Astrocyte of the spinal cord (primary cell): ENCODE results near the gene KIAA1614.

Source experiments
- DNase-seq: peaks from one replicate; pipeline ENCODE4 v3.0.0; 2011; ENCODE audit warnings: low read depth, low spot score
- H3K4me3 ChIP-seq: 2 replicates; pipeline ENCODE4 v1.5.1; 2011; ENCODE audit warnings: low read depth, mild to moderate bottlenecking, low read length, moderate library complexity
- in situ Hi-C: cut with HindIII; loops from 2 replicates; pipeline ENCODE4 v1.10.0; 2017; ENCODE audit warnings: low sequenced_read_pairs
- TF ChIP-seq, protein P1 (sequence below): IDR thresholded peaks from 2 replicates; pipeline ENCODE4 v1.5.1; 2012; ENCODE audit warnings: low read depth, mild to moderate bottlenecking, low read length, inconsistent platforms

Gene KIAA1614

DNA sequence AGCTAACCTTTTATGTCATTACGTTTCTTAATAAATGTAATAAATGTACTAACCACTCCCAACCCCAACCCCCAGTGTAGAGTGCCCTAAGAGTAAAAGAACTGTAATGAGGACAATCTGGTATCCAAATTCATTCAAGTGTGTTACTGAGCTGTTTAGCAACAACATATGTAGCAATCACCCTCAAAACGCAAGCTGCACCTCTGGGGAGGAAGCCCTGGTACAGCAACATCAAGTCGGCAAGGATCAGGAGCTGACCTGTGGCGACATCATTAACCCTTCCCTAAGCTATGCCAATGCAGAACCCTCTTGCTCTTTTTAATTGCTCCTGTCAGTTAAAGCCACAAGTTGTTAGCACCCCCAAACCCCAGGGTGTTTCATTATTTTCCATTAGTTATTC, 62.9 kb downstream of the KIAA1614 start:
- in situ Hi-C loops = no loop called here
- no peak overlapping the region for H3K4me3 ChIP-seq
- DNase-seq = no peak
- TF ChIP-seq, protein P1, sequence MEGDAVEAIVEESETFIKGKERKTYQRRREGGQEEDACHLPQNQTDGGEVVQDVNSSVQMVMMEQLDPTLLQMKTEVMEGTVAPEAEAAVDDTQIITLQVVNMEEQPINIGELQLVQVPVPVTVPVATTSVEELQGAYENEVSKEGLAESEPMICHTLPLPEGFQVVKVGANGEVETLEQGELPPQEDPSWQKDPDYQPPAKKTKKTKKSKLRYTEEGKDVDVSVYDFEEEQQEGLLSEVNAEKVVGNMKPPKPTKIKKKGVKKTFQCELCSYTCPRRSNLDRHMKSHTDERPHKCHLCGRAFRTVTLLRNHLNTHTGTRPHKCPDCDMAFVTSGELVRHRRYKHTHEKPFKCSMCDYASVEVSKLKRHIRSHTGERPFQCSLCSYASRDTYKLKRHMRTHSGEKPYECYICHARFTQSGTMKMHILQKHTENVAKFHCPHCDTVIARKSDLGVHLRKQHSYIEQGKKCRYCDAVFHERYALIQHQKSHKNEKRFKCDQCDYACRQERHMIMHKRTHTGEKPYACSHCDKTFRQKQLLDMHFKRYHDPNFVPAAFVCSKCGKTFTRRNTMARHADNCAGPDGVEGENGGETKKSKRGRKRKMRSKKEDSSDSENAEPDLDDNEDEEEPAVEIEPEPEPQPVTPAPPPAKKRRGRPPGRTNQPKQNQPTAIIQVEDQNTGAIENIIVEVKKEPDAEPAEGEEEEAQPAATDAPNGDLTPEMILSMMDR = no peak

DNA sequence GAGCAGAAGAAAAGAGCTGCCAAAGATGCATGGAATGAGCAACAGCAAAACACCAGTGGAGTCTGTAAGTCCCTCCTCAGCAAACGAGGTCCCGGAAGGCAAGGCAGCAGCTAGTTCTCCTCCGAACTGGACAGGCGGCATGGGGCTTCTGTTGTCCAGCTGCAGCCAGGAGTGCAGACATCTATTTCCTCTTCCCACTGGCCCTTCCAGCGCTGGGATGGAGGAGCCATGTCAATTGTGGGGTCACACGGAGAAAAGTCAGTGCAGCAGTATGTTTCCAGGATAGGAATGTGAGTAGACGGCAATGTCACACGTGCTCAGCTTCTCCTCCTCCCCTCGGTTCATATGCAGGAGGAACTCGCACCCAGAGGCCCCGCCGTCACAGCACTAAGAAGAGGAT, 63.5 kb downstream of the KIAA1614 start:
- no peak overlapping the region for H3K4me3 ChIP-seq
- TF ChIP-seq, protein P1 = no peak
- in situ Hi-C loops = no loop called here
- DNase-seq = no peak

DNA sequence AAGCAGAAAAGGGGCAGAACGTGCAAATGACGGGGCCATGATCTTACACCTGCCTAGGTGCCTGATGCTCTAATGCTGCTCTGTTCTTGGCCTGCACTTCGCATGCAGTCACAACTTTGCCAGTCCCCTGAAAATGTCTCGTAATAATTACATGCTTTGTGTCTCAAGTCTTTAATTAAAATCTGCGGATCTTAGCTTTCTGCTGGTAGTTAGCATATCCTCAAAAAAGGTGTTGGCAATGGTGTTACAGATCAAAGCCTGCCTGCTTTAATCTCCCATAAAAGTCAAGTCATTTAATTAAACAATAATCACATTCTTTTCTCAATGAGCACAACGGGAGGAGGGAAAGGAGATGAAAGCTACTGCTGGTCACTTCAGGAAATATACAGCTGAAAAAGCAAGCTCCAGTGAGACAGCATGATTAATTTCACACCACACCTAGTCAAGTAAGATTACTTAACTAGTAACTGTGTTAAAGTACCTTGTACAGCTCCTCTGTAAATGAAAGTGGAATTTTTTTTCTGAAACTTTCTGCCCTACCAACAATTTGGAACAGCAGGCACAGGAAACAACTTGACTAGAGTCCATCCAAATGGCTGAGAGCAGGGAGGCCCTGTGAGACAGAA, 64.1 kb downstream of the KIAA1614 start:
- no peak for DNase-seq
- in situ Hi-C loops = no loop called here
- TF ChIP-seq, protein P1 = no peak
- no peak overlapping the region for H3K4me3 ChIP-seq

DNA sequence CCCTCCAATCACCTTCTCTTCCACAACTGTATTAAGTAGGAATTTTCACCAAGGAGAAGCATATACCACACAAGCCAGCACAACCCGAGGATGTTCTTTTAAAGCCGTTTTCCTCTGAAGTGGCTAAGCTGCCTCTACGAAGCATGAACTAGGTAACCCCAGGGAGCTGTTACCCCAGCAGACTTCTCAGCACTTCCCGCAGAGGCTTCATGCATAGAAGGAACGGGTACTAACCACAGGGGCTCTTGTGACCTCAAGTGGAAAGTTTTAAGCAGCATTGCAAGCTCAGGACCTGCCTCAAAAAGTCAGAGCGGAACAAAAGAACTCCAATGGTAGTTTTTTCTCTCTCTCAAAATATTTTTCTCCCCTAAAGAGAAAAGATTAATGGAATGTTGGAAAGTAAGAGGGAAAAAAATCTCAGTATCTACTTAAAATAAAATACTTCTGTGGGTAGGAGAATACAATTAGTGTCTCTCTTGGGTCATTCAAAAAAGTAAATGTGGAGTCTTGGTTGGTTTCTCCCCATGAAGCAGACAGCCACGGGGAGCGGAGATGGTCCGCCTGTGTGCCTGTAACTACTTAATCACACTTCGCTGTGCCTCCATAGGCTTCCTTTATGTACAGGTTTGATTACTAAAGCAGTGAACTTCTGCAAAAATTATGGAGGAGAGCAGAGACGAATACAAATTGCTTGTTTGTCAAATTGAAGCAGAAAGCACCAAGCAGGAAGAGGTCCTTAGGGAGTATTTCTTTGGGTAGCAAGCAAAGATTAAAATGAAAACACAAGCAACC, 69.1 kb downstream of the KIAA1614 start:
- TF ChIP-seq, protein P1 = no peak
- H3K4me3 ChIP-seq = no peak overlapping the region
- DNase-seq = peak; percentile 78
- in situ Hi-C loops = no loop called here

- DNase-seq = no peak
- H3K4me3 ChIP-seq = no peak overlapping the region
- in situ Hi-C loops = no loop called here
- TF ChIP-seq, protein P1 = no peak
Observed at GRCh38 chr1:180982422-180982821, 69.7 kb downstream of the KIAA1614 start.

GRCh38 chr1:180988253-180988752, 75.6 kb downstream of the KIAA1614 start:
- H3K4me3 ChIP-seq = no peak overlapping the region
- in situ Hi-C loops = no loop called here
- TF ChIP-seq, protein P1 = no peak
- DNase-seq = peak; percentile 47
